HepG2 (cell line): Measurements from ENCODE around the gene HOXA13. TPM values are rescaled to one million over a fixed set of nuclear protein-coding genes. Genes with fewer than 3 reads are reported as not detected.
A peak's percentile ranks its signal among the peaks of the same experiment; 100 is the strongest.

ENCODE experiments used
- ATAC-seq: fragments of 200-7000 bp; cut with Tn5 transposase; 3 replicates; pipeline ENCODE4 v1.9.1; 2020; ENCODE audit warnings: mild to moderate bottlenecking, moderate library complexity
- BruUV-seq: library from RNA; stranded (reverse); fragments of 400-500 nt; replicated peaks from 2 replicates; lab custom pipeline; 2021; lab: Mats Ljungman, UMichigan
- CTCF ChIA-PET: fragments of 300-600 bp; formaldehyde crosslinking; extraction: SDS; loops from one replicate; lab custom pipeline; 2021; ENCODE audit warnings: low total read pairs, inconsistent platforms, low intra/inter-chr PET ratio; lab: Yijun Ruan, JAX
- POLR2A ChIA-PET: fragments of 350-600 bp; sonication (Branson Sonifier 250); formaldehyde crosslinking; loops from one replicate; lab custom pipeline; 2020; ENCODE audit warnings: antibody characterized with exemption, inconsistent platforms; lab: Yijun Ruan, JAX
- DNase-seq: peaks from one replicate; pipeline ENCODE4 v3.0.0-alpha.2; 2015; ENCODE audit warnings: low spot score
- FAIRE-seq: peaks from 3 replicates; lab custom pipeline; 2011; peaks lifted over from hg19 to GRCh38; lab: Jason Lieb, UNC
- H2AFZ ChIP-seq: one replicate; pipeline ENCODE4 v1.6.1; 2011; ENCODE audit warnings: low read length, inconsistent platforms
- H3K27ac ChIP-seq: fragments of 300-600 bp; 3 replicates; pipeline ENCODE4 v1.8.0; 2011; ENCODE audit warnings: mixed run types, mild to moderate bottlenecking, mixed read lengths, low read length, inconsistent platforms; ENCODE audit not compliant: insufficient read depth; ENCODE audit errors: extremely low read length
- H3K27me3 ChIP-seq, 2 experiments: fragments of 200-600 bp in 1 of 2; 2 replicates in 1 of 2; 3 replicates in 1 of 2; pipeline versions ENCODE4 v1.6.0 to v1.8.0; 2011; ENCODE audit warnings: low read length in 2 of 2, mild to moderate bottlenecking in 2 of 2, moderate library complexity in 2 of 2, inconsistent platforms in 1 of 2; ENCODE audit not compliant: insufficient read depth in 2 of 2, control insufficient read depth in 1 of 2
- H3K36me3 ChIP-seq, 2 experiments: fragments of 200-600 bp in 1 of 2; replicated peaks in 1 of 2; 2 replicates in 1 of 2; 3 replicates in 1 of 2; pipeline versions ENCODE4 v1.5.1 to v1.8.0; 2011; ENCODE audit warnings: low read length in 2 of 2, inconsistent platforms in 1 of 2; ENCODE audit not compliant: insufficient read depth in 2 of 2, control insufficient read depth in 1 of 2
- H3K4me1 ChIP-seq: 2 replicates; pipeline ENCODE4 v1.5.1; 2012; ENCODE audit warnings: low read length, inconsistent platforms; ENCODE audit not compliant: insufficient read depth
- H3K4me2 ChIP-seq: 2 replicates; pipeline ENCODE4 v1.6.0; 2011; ENCODE audit warnings: low read depth, low read length, inconsistent platforms
- H3K4me3 ChIP-seq, 3 experiments: fragments of 200-600 bp in 1 of 3; sonication (generic), shearing (Covaris generic) in 1 of 3; replicated peaks in 1 of 3; 2 replicates each; pipeline ENCODE4 v1.5.1; 2011 to 2016; ENCODE audit warnings: low read length in 3 of 3, inconsistent platforms in 2 of 3, low read depth in 2 of 3, mild to moderate bottlenecking in 2 of 3, control low read depth in 1 of 3, mixed read lengths in 1 of 3; ENCODE audit not compliant: insufficient read depth in 1 of 3
- H3K79me2 ChIP-seq: one replicate; pipeline ENCODE4 v1.6.1; 2011; ENCODE audit warnings: low read length, inconsistent platforms; ENCODE audit not compliant: insufficient read depth
- H3K9ac ChIP-seq: 2 replicates; pipeline ENCODE4 v1.6.0; 2011; ENCODE audit warnings: mild to moderate bottlenecking, low read depth, low read length, inconsistent platforms; ENCODE audit not compliant: insufficient read depth
- H3K9me3 ChIP-seq: 2 replicates; pipeline ENCODE4 v1.5.1; 2012; ENCODE audit warnings: mild to moderate bottlenecking, low read length
- H4K20me1 ChIP-seq: 2 replicates; pipeline ENCODE4 v1.6.0; 2011; ENCODE audit warnings: inconsistent platforms, mild to moderate bottlenecking, low read length, moderate library complexity; ENCODE audit not compliant: insufficient read depth
- ARNT2 ChIP-seq: sonication (generic); formaldehyde crosslinking; IDR thresholded peaks from 2 replicates; pipeline ENCODE4 v1.8.0; 2022; ENCODE audit warnings: mild to moderate bottlenecking, low read depth, missing genetic modification reagents, moderate library complexity
- BCL6 ChIP-seq: IDR thresholded peaks from 2 replicates; pipeline ENCODE4 v1.6.1; 2016; ENCODE audit warnings: missing genetic modification reagents, missing compliant biosample characterization
- FOXJ3 ChIP-seq: sonication (generic); formaldehyde crosslinking; IDR thresholded peaks from 2 replicates; pipeline ENCODE4 v1.4.0; 2020; ENCODE audit warnings: missing genetic modification reagents, mild to moderate bottlenecking, borderline replicate concordance
- HNRNPLL ChIP-seq: fragments of 200-400 bp; formaldehyde crosslinking; IDR thresholded peaks from 2 replicates; pipeline ENCODE4 v1.6.1; 2017; ENCODE audit warnings: mild to moderate bottlenecking, low read depth, low read length; ENCODE audit not compliant: poor library complexity, severe bottlenecking
- UBTF ChIP-seq: sonication (generic); formaldehyde crosslinking; IDR thresholded peaks from 2 replicates; pipeline ENCODE4 v1.4.0; 2020; ENCODE audit warnings: mild to moderate bottlenecking, missing genetic modification reagents
- ZC3H4 ChIP-seq: sonication (generic); formaldehyde crosslinking; IDR thresholded peaks from 2 replicates; pipeline ENCODE4 v1.4.0; 2020; ENCODE audit warnings: missing genetic modification reagents, borderline replicate concordance
- ZNF768 ChIP-seq: sonication (generic); formaldehyde crosslinking; IDR thresholded peaks from 2 replicates; pipeline ENCODE4 v1.4.0; 2020; ENCODE audit warnings: missing genetic modification reagents
- ZNF777 ChIP-seq: sonication (generic); formaldehyde crosslinking; IDR thresholded peaks from 2 replicates; pipeline ENCODE4 v1.4.0; 2020; ENCODE audit warnings: missing genetic modification reagents
- WGBS: methylation state at CpG from one replicate; pipeline ENCODE4 v1.1.6; 2017; ENCODE audit warnings: low lambda C conversion rate; 5-methylcytosine and 5-hydroxymethylcytosine counted together
- in situ Hi-C: cut with HindIII; loops from 2 replicates; pipeline ENCODE4 v1.10.0; 2017; ENCODE audit warnings: low pct_unique_long_range_greater_than_20kb; ENCODE audit not compliant: extremely low pct_ligation_motif_present
- intact Hi-C: fragments of 100-400 bp; cut with micrococcal nuclease; formaldehyde crosslinking; loops from one replicate; pipeline ENCODE4 v1.10.0; 2022; ENCODE audit not compliant: unreplicated experiment
- polyA plus RNA-seq, 8 experiments: library from polyadenylated mRNA; depleted of rRNA in 3 of 8; stranded (reverse) in 7 of 8; unstranded in 1 of 8; fragments of >200 nt; fragmentation: Illumina TruSeq in 4 of 8; extraction: Trizol in 4 of 8; gene quantifications; 2 replicates each; pipeline versions ENCODE4 v1.2.1 to v1.2.3, GENCODE V29; 2011 to 2016; ENCODE audit warnings: low read depth in 4 of 8, missing spikeins in 1 of 8, mixed read lengths in 1 of 8; ENCODE audit not compliant: insufficient read depth in 1 of 8
- total RNA-seq, 5 experiments: library from RNA; depleted of rRNA; stranded (reverse); fragments of >200 nt; fragmentation: Illumina TruSeq; extraction: Trizol; gene quantifications; 2 replicates each; pipeline ENCODE4 v1.2.3, GENCODE V29; 2016; ENCODE audit warnings: low read depth in 1 of 5
- TF ChIP-seq, protein P1 (sequence below): sonication (generic); formaldehyde crosslinking; IDR thresholded peaks from 2 replicates; pipeline ENCODE4 v1.5.1; 2020; ENCODE audit warnings: mild to moderate bottlenecking, missing genetic modification reagents, moderate library complexity

HOXA13 gene
- total and polyA plus RNA-seq, 2 of the 13 experiments (the other 11 are each of a cell fraction or from before 2014, with no cell fraction given), result 0.01 to 0.04 TPM

DNA sequence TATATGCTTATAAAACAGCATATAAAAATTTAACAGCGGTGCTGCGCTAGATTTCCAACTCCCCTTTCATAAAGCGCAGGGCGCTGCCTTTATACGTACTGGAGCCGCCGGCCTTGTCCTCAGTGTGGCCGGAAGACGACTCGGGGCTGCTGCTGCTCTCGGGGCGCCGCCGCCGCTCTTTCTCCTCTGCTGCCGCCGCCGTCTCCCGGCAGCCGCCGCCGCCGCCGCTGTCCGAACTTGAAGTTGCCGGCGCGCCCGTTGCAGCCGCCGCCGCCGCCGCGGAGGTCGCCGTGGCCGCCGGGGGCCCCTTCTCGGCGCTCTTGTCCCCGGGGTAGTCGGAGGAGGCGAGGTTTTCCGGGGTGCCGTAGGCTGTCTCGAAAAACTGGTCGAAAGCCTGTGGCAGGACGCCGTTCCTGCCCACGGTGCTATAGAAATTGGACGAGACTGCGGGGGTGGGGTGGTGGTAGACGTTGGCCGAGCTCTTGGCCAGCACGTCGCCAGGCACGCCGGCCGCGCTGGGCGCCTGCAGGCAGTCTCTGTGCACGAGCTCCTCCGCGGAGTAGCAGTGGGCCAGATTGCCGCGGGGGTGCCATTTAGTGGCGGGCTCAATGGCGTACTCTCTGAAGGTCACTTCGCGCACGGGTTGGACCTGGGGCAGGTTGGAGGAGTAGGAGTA, 15.4 kb downstream of the HOXA13 start:
- Histone ChIP-seq H4K20me1 (peaks cover 6% of the 10 kb centered on the region; the same call in 1 of the 2 replicates), H3K36me3 (no peaks in the 10 kb centered on the region), H2AFZ (no peak overlapping the region), H3K9me3 (no peaks in the 10 kb centered on the region), H3K9ac (no peak overlapping the region), H3K4me2 (peak overlapping the region; percentile 84), H3K27me3 (peaks cover 34 to 95% of the 10 kb centered on the region in 2 experiments), H3K4me1 (peaks cover 46% of the 10 kb centered on the region), H3K79me2 (no peaks in the 10 kb centered on the region), H3K27ac (no peak overlapping the region), H3K4me3 (peak overlapping the region; percentile 52 to 67 (median 64))
- POLR2A ChIA-PET, result interaction anchor here (0.6 kb wide), 1 partner anchor 11 kb away, joined by 3 read pairs; no protein-coding TSS in a partner anchor
- FAIRE-seq (no peak), ATAC-seq (no peak), DNase-seq (no peak)
- WGBS, result 2% methylated on average over 41 of the region's 72 CpGs
- CTCF ChIA-PET, result no interaction called here
- intact Hi-C loops (no loop called here), in situ Hi-C loops (no loop called here)
- TF ChIP-seq ZC3H4 (CRISPR knock-in tag) (no peak), HNRNPLL (peak; percentile 61), ZNF768 (CRISPR knock-in tag) (peak; percentile 98), BCL6 (CRISPR knock-in tag) (0 out of 2 replicates have a peak, but pooled peaks have one; percentile 4), ZNF777 (peak; percentile 61), ARNT2 (0 out of 2 replicates have a peak, but pooled peaks have one; percentile 23), FOXJ3 (CRISPR knock-in tag) (no peak), UBTF (CRISPR knock-in tag) (0 out of 2 replicates have a peak, but pooled peaks have one; percentile 21)
- TF ChIP-seq, protein P1, sequence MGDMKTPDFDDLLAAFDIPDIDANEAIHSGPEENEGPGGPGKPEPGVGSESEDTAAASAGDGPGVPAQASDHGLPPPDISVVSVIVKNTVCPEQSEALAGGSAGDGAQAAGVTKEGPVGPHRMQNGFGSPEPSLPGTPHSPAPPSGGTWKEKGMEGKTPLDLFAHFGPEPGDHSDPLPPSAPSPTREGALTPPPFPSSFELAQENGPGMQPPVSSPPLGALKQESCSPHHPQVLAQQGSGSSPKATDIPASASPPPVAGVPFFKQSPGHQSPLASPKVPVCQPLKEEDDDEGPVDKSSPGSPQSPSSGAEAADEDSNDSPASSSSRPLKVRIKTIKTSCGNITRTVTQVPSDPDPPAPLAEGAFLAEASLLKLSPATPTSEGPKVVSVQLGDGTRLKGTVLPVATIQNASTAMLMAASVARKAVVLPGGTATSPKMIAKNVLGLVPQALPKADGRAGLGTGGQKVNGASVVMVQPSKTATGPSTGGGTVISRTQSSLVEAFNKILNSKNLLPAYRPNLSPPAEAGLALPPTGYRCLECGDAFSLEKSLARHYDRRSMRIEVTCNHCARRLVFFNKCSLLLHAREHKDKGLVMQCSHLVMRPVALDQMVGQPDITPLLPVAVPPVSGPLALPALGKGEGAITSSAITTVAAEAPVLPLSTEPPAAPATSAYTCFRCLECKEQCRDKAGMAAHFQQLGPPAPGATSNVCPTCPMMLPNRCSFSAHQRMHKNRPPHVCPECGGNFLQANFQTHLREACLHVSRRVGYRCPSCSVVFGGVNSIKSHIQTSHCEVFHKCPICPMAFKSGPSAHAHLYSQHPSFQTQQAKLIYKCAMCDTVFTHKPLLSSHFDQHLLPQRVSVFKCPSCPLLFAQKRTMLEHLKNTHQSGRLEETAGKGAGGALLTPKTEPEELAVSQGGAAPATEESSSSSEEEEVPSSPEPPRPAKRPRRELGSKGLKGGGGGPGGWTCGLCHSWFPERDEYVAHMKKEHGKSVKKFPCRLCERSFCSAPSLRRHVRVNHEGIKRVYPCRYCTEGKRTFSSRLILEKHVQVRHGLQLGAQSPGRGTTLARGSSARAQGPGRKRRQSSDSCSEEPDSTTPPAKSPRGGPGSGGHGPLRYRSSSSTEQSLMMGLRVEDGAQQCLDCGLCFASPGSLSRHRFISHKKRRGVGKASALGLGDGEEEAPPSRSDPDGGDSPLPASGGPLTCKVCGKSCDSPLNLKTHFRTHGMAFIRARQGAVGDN (CRISPR knock-in tag), result 0 out of 2 replicates have a peak, but pooled peaks have one; percentile 7
- BruUV-seq, result no TSS peak
